HG03469 (cell line): ENCODE results near the gene ANKRD34B.
"Not testable (repeated sequence)": the region's sequence is repeated elsewhere in the genome, so short reads cannot be mapped to it uniquely, and the experiment has no call there.

Source experiments
- ATAC-seq: cut with Tn5 transposase; IDR thresholded peaks from one replicate; pipeline ENCODE4 v1.9.1; 2021; ENCODE audit warnings: mild to moderate bottlenecking, moderate library complexity, moderate number of reproducible peaks; ENCODE audit not compliant: unreplicated experiment

The ANKRD34B gene

DNA sequence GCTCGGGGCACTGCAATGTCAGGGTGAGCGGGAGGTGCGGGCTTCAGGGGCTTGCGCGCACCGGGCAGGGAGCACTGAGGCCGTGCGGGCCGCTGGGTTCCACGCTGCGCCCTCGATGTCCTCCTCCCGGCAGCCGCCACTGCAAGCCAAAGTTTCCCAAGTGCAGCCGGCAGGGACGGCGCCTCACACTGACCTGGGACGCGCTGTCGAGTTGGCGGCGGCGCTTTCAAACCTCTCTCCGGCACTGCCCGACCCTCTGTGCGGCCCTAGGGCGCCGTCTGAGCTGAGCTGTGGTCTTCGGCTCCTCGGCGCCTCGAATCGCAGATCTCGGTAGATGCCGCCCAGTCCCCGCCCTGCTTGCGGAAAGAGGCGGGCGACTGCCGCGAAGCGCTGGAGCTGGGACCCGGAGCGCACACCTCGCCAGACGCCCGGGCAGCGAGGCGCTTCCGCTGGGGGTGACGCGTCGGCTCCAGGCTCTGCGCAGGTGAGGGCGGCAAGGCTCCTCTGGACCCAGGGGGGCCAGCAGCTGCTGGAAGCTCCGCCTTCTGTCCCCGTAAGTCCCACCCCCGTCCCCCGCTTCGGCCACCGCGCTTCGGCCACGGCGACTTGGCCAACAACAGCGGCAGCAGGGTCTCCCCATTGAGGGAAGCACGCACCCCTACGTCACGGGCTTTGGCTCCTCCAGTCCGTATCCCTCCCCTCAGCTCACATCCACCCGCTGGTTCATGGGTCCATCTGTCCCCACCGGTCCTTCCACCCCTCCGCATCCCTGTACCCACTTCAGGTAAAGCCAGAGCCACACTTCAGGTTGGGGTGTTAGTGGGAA is at the start of gene ANKRD34B:
ANKRD34B (minus strand) TSS at position 320 of the 826 bp plus-strand sequence. CDS start 10,261 bp downstream, outside the sequence.
- no peak for ATAC-seq

DNA sequence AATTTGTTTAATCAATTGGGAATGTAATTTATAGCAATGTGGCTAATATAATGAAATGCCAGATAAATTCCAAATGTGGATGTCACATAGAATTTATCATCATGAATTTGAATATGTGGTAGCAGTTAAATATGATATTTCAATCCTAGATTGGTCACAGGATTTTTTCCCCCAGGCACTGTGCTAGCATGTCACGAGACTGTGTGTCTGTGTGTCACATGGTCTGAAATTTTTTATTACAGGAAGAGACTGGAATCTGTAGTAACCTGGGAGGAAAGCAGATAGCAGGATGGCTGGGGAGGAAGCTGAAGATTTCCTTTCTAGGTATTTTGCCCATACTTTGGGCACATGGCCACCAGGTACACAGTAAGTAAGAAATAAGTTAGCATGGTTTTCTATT is 49.0 kb upstream of the ANKRD34B start:
- no peak for ATAC-seq

DNA sequence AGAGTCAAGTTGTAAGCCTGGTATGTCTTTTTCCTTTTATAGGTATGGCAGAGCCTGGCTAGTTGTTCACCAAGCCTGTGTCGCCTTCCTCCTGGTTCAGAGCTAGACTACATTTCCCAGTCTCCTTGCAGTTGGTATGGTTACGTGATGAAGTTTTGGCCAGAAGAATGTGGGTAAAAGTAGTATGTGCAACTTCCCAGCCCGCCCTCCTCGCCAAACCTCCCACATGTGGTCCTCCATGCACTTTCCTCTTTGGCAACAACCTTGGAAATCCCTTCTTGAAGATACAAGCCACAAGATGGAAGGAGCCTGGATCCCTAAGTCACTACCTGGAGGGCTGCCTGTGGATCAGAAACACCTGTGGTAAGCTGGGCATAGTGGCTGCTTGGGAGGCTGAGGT is 48.4 kb upstream of the ANKRD34B start:
- no peak for ATAC-seq

DNA sequence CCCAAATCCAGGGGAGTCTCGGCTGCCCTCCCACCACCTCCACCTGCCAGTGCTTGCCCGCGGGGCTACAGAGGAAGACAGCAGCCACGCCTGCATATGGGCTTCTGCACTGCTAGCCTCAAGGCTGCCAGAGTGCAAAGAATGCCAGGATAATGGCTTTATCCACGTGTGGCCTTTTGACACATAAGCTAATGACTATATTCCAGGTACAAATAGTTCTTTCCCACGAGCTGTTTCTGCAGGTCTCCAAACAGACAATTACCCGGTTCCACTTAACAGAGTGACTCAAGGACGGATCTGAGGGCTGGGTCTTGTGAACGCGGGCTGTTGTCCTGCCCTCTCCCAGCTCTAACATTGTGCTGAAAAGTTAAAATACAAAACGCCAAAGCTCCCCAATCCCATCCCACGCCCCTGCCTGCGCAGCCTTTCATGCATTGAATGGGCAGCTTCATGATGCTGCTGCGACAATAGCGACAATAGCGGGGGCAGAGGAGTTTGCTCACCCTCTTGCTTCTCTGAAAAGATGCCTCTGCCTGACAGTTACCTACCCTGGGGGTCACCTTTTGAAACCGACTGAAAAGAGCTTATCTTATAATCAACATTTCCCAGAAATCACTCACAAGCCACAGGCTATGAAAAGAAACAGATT is 45.3 kb upstream of the ANKRD34B start:
- no peak for ATAC-seq

DNA sequence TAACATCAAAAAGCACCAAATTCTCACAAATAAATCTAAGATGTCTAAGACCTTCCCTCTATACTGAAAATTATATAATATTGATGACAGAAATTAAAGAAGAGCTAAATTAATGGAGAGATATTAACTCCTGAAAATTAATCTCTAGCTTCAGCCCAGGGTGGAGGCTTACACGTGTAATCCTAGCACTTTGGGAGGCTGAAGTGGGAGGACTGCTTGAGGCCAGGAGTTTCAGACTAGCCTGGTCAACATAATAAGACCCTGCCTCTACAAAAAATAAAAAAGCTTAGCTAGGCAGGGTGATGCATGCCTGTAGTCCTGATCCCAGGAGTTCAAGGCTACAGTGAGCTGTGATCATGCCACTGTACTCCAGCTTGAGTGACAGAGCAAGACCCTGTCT is 39.6 kb upstream of the ANKRD34B start:
- ATAC-seq, result no peak

DNA sequence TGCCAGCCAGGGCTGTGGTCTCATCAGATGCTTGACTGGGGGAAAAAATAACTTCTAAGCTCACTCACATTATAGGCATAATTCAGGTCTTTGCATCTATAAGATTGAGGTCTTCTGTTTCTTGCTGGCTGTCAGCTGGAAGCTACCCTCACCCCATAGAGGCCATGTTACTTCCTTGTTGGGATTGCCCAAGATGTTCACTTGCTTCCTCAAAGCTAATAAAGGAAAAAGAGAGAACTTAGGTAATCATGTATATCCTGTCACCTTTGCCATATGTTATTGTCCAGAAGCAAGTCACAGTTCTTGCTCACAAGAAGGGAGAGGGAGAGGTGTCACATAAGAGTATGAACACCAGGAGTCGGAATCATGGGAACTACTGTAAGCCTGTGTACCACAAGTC is 38.7 kb upstream of the ANKRD34B start:
- no peak for ATAC-seq

DNA sequence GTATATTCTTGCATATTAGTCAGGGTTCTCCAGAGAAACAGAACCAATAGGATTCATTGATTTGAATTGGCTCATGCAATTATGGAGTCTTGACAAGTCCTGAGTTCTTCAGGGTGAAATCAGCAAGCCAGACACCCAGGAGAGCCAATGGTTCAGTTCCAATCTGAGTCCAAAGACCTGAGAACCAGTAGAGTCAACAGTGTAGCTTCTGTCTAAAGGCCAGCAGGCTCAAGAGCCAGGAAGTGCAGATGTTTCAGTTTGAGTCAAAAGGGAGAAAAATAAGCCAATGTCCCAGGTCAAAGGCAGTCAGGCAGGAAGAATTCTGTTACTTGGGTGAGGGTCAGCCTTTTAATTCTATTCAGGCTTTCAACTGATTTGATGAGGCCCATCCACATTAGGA is 37.8 kb upstream of the ANKRD34B start:
- ATAC-seq, result peak; percentile 50

DNA sequence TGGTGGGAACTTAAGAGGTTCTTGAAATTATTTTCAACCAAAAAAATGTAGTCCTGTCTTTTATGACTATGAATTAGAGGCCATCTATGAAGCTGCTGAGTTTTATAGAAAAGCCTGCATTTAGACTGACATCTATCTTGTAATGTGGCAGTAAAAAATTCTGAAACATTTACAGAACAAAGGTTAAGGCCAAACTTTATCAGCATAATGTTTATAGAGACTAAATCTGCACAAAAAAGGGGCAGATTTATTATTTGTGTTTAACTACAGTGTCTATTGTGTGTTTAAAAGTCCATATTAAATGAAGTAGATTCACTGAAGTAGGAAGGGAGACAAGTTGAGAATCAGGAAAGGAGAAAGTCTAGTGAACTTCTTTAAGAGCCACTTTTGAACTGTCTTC is 37.3 kb upstream of the ANKRD34B start:
- no peak for ATAC-seq

DNA sequence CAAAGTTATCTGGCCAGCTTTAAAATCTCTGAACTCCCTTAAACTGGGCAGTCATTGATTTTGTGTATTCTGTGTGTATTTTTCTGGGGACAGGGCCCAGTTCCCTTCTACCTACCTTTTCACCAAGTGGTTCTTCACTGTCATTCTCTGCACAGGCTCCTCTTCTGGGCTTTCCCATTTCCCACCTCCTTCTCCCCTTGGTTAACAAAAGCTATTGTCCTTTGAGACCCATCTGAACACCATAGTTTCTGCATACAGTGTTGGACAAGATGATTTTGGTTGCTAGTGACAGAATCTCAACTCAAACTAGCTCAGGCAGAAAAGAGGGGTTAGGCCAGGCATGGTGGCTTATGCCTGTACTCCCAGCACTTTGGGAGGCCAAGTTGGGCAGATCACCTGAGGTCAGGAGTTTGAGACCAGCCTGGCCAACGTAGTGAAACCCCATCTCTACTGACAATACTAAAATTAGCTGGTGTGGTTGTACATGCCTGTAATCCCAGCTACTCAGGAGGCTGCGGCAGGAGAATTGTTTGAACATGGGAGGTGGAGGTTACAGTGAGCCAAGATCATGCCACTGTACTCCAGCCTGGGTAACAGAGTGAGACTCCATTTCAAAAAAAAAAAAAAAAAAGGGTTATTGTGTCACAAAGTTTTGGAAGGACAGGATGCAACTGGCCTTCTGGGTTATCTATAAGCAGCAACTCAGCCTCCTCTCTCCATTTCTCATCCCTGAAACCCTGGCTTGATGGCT is 31.0 kb upstream of the ANKRD34B start:
- no peak for ATAC-seq

DNA sequence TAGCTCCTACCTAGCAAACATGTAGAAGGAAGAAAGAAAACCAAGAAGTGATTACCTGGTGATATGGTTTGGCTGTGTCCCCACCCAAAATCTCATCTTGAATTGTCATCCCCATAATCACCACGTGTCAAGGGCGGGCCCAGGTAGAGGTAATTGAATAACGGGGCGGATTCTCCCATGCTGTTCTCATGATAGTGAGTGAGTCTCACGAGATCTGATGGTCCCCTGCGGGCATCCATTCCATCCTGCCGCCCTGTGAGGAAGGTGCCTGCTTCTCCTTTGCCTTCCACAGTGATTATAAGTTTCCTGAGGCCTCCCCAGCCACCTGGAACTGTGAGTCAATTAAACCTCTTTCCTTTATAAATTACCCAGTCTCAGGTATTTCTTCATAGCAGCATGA is 27.4 kb upstream of the ANKRD34B start:
- ATAC-seq, result no peak

DNA sequence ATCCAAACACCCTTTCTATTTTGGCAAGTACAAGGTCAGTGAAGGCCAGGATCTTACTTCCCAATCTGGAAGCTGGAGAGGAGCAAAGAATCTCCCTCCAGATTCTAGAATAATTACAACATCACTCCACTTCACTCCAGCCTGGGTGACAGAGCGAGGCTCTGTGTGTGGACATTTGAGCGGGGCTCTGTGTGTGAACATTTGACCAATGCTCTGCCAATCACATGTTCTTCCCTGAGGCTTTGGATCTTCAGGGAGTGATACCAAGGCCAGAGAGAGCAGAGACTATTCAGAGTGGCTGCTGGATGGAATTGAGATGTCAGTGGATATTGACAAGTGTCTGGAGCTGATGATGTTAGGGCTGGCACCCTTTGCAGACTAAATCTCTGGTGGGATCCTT is 24.7 kb upstream of the ANKRD34B start:
- no peak for ATAC-seq

DNA sequence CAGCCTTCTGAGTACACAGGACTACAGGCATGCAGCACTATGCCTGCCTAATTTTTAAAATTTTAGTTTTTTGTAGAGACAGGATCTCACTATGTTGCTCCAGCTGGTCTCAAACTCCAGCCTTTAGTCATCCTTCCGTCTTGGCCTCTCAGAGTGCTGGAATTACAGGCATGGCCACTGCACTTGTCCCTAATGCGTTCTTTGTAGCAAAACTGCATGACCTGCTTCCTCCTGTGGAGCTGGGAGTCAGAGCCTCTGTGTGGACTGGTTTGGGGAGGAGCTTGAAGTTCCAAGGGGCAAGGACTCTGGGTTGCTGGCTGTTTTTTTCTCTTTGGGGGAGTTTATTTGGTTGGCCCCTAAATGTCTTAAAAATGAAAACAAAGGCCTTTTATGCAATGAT is 22.7 kb upstream of the ANKRD34B start:
- no peak for ATAC-seq

DNA sequence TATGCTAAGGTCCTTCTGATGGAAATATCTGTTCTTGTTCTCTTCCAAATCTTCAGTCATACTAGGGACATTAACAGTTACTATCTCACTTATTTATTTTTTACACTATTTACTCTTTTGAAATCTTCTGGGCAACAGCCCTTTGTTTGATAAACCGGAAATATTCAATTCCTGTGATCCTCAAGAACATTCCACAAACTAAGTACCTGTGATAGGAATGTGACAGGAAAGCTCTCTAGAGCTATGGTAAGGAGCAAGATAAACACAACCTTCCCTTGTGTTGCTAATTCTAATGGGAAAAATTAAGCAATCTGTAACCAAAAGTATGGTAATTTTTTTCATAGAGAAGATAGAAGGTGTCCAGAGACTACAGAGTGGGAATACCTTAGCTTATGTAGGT is 22.0 kb upstream of the ANKRD34B start:
- ATAC-seq, result no peak

DNA sequence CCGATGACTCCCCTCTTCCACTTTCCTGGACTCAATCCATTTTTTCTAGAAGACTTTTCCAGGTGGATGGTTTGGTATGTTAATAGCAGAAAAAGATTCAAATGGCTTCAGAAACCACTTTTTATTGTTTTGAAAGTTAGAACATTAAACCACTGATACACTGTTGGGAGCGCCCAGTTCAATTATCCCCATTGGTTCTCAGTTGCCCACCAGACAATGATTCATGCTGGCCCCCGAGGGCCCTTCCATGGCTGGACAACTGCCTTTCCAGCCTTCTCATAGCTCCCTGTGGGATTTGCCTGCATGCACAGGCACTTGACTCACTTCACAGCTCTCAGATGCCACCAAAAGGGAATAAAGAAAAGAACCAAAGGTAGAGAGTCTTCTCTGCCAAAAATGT is 21.3 kb upstream of the ANKRD34B start:
- no peak for ATAC-seq

DNA sequence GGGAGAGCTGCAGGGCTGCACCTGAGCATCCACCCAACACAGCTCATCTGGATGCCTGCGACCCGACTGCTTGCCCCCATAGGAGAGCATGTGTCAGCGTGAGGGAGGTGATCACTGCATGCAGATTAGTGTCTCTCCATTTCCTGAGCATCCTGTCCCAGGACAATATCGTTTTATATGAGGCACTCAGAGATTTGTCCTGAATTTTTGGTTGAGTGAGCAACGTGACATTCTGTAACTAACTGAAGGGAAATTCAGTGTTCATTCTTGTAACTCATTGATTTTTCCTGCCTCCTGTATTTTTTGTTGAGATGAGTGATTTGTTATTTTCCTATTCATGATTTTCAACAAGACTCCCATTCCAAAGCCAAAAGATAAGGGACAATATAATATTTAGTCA is 20.7 kb upstream of the ANKRD34B start:
- ATAC-seq, result no peak

DNA sequence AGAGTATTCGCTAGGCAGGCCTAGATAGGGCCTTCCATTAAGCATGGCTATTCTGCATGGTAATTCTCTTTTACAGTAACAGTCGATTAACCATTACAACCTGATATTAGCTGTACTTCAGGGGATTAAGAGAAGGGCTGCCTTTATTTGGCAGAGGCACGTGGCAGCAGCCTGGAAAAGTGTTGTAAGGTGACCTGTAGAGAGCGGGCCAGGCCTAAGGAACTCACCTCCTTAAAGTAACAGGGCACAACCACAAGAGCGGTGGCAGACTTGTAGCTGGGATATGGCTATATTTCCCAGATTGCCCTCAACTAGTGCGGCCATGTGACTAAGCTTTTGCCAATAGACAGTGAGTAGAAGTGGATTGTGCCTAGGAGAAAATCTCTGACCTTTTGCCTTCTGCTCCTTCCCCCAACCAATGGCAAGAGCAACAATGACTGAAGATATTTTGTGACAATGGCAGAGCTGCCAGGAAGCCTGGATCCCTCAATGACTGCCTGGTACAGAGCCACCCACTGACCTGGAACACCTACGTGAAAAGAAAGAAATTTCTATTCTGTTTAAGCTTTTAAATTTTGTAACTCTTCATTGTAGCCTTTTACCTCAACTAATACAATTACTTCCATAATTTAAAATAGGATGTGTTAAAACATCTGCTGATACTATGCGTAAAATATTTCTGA is 18.9 kb upstream of the ANKRD34B start:
- no peak for ATAC-seq

DNA sequence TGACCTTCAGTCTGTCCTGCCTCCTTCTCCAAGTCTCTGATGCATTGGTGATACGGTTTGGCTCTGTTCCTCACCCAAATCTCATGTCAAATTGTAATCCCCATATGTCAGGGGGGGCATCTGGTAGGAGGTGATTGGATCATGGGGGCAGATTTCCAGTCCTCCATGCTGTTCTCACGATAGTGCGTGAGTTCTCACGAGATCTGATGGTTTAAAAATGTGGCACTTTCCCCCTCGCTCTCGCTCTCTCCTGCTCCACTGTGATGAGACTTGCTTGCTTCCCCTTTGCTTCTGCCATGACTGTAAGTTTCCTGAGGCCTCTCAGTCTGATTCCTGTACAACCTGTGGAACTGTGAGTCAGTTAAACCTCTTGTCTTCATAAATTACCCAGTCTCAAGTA is 14.7 kb upstream of the ANKRD34B start:
- no peak for ATAC-seq

DNA sequence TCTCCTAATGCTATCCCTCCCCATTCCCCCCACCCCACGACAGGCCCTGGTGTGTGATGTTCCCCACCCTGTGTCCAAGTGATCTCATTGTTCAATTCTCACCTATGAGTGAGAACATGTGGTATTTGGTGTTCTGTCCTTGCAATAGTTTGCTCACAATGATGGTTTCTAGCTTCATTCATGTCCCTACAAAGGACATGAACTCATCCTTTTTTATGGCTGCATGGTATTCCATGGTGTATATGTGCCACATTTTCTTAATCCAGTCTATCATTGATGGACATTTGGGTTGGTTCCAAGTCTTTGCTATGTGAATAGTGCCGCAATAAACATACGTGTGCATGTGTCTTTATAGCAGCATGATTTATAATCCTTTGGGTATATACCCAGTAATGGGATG is 10.2 kb upstream of the ANKRD34B start:
- ATAC-seq, result not testable (repeated sequence)

DNA sequence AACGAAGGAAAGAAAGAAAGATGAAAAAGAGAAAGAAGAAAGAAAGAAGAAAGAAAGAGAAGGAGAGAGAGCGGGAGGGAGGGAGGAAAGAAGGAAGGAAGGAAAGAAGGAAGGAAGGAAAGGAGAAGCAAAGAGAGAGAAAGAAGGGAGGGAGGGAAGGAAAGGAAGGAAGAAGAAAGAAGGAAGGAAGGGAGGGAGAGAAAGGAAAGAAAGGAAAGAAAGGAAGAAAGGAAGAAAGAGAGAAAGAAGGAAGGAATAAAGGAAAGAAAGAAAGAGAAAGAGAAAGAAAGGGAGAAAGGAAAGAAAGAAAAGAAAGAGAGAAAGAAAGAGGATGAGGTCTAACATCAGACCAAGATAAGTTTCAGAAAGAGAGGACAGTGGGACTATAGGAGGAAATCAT is 9.0 kb upstream of the ANKRD34B start:
- no peak for ATAC-seq

DNA sequence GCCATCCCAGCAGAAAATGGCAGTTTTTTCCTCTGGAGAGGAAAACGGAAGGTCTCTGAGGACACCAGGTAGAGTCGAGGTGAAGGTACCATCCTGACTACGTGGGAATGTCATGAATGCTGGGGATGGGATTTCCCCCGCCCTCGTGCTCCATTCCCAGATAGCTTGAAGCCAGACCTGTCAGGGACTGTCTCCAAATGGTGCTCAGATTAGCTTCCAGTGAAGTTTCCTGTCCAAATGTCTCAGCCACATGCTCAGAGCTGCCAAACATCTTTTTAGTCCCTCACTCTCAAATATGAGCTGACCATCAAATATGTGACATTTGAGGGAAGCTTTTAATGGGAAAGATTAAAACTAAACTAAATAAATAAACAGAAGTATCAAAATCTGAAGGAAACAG is 7.6 kb upstream of the ANKRD34B start:
- ATAC-seq, result no peak

DNA sequence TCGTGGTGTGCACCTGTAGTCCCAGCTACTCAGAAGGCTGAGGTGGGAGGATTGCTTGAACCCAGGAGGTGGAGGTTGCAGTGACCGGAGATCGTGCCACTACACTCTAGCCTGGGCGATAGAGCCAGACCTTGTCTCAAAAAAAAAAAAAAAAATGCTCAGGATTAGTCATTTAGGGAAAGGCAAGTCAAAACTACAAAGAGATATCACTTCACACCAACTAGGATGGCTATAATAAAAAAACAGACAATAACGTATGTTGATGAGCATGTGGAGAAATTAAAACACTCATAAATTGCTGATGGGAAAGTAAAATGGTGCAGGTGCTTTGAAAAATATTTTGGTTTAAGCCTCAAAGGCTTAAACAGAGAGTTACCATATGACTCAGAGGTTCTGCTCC is 6.3 kb upstream of the ANKRD34B start:
- no peak for ATAC-seq
